Omental fat pad (tissue), 4 donors: ENCODE results near the gene NR3C2. TPM values are rescaled to one million over a fixed set of nuclear protein-coding genes. Genes with fewer than 3 reads are reported as not detected.

Experiments
- ATAC-seq: fragments of 150-250 bp; one replicate; pipeline ENCODE4 v1.9.1; 2016; ENCODE audit warnings: mild to moderate bottlenecking, moderate library complexity; ENCODE audit not compliant: low FRiP score
- DNase-seq: peaks from one replicate; pipeline ENCODE4 v3.0.0-alpha.2; 2019; ENCODE audit warnings: low spot score
- total RNA-seq, 4 donors: library from RNA; depleted of rRNA; stranded (reverse); fragments of >200 nt; gene quantifications; one replicate each; pipeline ENCODE4 v1.1.0, GENCODE V29; 2016
- TF ChIP-seq, protein P1 (sequence below), 3 donors: fragments of 450-650 bp; IDR thresholded peaks; one replicate each; pipeline ENCODE4 v1.5.1; 2016 to 2017; ENCODE audit warnings: antibody characterized with exemption in 3 of 3, mild to moderate bottlenecking in 3 of 3, moderate library complexity in 2 of 3

The NR3C2 gene
- total RNA-seq, 4 donors from 2014 or later, result 7.4 to 28.1 (median 12.1) TPM

DNA sequence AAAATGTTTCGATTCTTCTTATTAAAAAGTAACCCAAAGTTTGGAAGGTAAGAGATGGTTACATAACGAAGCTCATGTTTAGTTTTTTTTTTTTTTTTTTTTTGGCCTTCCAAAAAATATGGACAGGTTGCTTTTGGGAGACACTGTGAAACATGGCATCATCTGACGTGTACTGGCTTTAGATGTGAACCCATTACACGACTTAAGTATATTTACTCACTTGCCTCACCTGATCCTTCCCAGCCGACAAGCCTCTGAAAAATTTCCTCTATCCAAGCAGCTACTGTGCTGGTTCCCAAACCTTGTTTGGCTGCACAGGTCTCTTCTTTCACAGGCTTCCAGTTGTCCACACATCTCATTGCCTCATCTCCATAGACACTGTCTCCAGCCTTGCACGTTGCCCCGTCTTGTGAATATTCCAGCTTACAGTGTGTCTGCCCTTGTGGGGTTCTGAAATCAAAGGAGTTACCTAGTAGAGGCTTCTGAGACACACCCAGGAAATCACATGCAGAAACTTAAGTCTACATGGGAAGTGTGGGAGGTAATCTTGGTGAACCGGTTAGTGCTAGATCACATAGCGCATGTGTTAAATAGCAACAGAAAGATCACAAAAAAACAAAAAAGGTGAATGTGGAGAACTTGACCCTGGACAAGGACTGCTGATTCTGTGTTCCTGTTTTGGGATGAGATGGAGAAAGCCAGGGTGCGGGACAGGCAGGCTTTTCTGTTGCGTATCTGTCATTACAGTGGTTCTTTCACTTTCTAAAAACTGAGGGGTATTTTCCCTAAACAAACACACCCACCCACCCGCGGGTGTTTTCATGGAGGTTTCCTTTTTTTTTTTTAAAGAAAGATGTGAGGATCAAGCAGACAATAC is 381.7 kb downstream of the NR3C2 start:
- TF ChIP-seq, protein P1, sequence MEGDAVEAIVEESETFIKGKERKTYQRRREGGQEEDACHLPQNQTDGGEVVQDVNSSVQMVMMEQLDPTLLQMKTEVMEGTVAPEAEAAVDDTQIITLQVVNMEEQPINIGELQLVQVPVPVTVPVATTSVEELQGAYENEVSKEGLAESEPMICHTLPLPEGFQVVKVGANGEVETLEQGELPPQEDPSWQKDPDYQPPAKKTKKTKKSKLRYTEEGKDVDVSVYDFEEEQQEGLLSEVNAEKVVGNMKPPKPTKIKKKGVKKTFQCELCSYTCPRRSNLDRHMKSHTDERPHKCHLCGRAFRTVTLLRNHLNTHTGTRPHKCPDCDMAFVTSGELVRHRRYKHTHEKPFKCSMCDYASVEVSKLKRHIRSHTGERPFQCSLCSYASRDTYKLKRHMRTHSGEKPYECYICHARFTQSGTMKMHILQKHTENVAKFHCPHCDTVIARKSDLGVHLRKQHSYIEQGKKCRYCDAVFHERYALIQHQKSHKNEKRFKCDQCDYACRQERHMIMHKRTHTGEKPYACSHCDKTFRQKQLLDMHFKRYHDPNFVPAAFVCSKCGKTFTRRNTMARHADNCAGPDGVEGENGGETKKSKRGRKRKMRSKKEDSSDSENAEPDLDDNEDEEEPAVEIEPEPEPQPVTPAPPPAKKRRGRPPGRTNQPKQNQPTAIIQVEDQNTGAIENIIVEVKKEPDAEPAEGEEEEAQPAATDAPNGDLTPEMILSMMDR (IDR thresholded peaks at IDR 0.05), result no peak
- ATAC-seq (no peak), DNase-seq (no peak)

DNA sequence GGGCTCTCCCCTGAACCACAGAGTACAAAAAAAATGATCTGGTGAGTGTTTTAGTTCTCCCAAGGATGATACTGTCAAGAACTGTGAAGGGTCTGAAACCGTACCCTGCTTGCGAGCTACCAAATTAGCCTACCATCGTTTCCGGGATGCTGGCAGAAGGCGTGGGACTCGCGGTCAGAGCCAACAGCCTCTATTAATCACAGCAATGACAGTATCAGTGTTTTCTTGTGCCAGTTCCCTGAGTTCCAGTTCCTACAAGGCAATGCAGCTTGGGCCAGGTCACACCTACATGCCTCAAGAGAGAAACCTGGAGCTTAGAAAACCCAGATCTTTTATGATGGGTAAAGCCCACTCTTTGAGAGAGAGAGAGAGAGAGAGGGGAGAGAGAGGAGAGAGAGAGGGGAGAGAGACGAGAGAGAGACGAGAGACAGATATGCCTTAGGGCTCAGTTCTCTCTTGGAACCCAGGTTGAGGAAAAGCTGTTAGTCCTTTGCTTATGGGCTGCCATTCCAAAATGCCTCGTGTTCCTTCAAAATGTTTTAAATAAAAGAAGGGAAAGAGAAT is 382.5 kb downstream of the NR3C2 start:
- TF ChIP-seq, protein P1 (IDR thresholded peaks at IDR 0.05), result no peak
- DNase-seq (no peak), ATAC-seq (no peak)

DNA sequence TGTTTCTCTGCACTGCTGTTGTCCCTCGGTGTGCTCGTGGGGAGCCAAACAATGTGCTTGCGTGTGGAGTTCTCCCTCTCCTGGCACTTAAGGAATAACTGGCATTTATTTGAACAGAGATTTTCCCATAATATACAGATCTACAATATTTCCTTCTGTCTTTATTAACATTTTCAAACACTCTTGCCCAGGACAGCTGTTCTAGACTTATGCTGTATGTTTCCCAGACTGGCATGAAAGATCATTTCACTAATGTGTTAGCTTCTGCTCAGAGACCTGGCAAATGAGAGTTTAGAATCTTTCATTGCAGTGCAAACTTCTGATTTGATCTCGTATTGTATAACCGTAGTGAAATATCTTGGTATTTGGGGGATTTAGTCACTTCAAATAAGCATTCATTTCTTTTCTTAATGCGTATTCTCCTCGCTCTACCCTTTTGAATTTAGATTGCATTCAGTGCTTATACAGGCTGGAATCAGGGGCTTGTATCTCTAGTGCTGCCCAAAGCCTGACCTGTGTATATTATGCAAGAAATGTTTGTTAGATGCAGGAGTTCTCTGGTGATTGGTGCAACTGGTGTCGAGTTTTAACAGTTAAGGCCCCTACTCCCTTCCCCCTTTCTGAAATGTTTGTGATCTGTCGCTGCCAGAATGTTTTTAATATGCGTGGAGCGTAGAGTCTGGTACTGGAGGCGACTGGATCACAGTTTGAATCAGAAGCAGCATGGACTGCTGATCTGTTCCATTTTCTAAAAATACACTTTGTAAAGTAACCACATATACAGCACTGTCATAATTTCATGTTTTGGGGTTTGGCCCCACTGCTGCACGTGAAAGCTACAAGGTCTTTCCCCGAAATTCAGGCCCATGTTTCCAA is 384.0 kb downstream of the NR3C2 start:
- DNase-seq (no peak), ATAC-seq (no peak)
- TF ChIP-seq, protein P1 (IDR thresholded peaks at IDR 0.05), result no peak

DNA sequence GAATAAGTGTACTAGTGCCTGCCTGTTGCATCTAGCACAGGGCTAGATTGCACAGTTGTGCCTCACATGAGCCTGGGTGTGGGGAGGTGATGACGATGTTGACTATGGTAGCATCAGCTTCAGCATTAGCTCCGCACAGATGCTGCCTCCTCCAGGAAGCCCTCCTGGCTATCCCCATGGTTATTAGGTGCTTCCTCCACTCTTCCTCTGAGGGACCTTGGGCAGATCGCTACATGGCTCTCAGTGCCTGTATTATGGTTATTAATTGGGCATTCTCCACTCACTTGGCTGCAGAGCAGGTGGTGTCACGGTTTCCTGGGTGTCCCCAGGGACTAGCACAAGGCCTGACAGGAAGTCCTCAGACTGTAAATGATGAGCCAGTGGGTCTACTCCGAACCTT is 384.7 kb downstream of the NR3C2 start:
- no peak for ATAC-seq
- TF ChIP-seq, protein P1 (IDR thresholded peaks at IDR 0.05), result no peak
- no peak for DNase-seq

DNA sequence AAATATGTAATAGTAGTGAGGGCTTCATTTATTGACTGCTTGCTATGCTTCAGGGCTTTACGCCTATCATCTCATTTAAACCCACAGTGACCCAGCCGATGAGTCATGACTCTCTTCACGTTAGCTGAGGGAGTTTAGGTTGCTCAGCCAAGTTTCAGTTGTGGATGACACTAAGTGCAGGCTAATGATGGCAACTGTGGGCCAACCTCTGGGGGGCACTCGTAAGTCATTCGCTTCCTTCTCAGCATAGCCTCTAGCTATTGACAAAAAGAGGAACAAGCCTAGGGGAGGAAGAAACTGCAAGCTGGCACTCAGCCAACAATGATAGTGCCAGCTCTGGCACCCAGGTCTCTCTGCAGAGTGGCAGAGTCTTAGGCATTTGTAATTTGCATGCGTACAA is 385.3 kb downstream of the NR3C2 start:
- peak; percentile 36 for DNase-seq
- ATAC-seq, result peak; percentile 67
- TF ChIP-seq, protein P1 (IDR thresholded peaks at IDR 0.05), result no peak

DNA sequence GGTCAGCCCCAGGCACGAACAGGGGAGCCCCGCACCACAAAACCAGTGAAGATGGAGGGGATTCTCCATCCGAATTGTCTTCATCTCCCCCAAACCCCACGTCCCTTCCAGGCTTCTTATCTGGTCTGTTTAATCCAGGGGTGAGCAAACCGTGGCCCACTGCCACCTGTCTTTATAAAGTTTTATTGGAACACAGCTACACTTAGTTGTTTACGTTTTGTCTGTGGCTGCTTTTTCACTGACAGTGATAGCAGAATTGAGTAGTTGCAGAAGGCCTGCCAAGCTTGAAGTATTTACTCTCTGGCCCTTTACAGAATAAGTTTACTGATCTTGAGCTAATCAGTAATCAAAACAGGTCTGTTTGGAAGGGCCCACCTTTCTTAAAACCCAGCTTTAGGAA is 386.4 kb downstream of the NR3C2 start:
- TF ChIP-seq, protein P1 (IDR thresholded peaks at IDR 0.05), result no peak
- no peak for DNase-seq
- ATAC-seq, result no peak
